GM23338 (cell line): ENCODE results near the gene ATP6V1A. TPM values are rescaled to one million over a fixed set of nuclear protein-coding genes. Genes with fewer than 3 reads are reported as not detected.

Experiments
- ATAC-seq: fragments of 200-7000 bp; cut with Tn5 transposase; 3 replicates; pipeline ENCODE4 v1.9.1; 2020
- DNase-seq: peaks from one replicate; pipeline ENCODE4 v3.0.0-alpha.2; 2015; ENCODE audit warnings: low spot score
- H2AFZ ChIP-seq: fragments of 200-600 bp; sonication (generic); 2 replicates; pipeline ENCODE4 v1.8.0; 2016; ENCODE audit warnings: antibody characterized with exemption, mild to moderate bottlenecking, moderate library complexity
- H3F3A ChIP-seq: fragments of 200-600 bp; sonication (generic); replicated peaks from 2 replicates; pipeline ENCODE4 v1.8.0; 2017; ENCODE audit warnings: antibody characterized with exemption, mixed run types, low read depth
- H3K27ac ChIP-seq: fragments of 200-600 bp; sonication (generic); 2 replicates; pipeline ENCODE4 v1.6.1; 2016; ENCODE audit warnings: low read depth
- H3K27me3 ChIP-seq: fragments of 200-600 bp; sonication (generic); 2 replicates; pipeline ENCODE4 v1.8.0; 2016; ENCODE audit warnings: mild to moderate bottlenecking, mixed run types, moderate library complexity; ENCODE audit not compliant: insufficient read depth
- H3K36me3 ChIP-seq: fragments of 200-600 bp; sonication (generic); 2 replicates; pipeline ENCODE4 v1.8.0; 2016; ENCODE audit warnings: mild to moderate bottlenecking; ENCODE audit not compliant: insufficient read depth
- H3K4me1 ChIP-seq: fragments of 200-600 bp; sonication (generic); 2 replicates; pipeline ENCODE4 v1.8.0; 2016; ENCODE audit warnings: mild to moderate bottlenecking, moderate library complexity; ENCODE audit not compliant: insufficient read depth
- H3K4me2 ChIP-seq: fragments of 200-600 bp; sonication (generic); 2 replicates; pipeline ENCODE4 v1.7.1; 2017; ENCODE audit warnings: mixed run types
- H3K4me3 ChIP-seq: fragments of 200-600 bp; sonication (generic); 2 replicates; pipeline ENCODE4 v1.6.1; 2016; ENCODE audit warnings: mixed run types
- H3K79me2 ChIP-seq: fragments of 200-600 bp; sonication (generic); replicated peaks from 2 replicates; pipeline ENCODE4 v1.8.0; 2017; ENCODE audit warnings: mild to moderate bottlenecking; ENCODE audit not compliant: insufficient read depth
- H3K9me2 ChIP-seq: fragments of 200-600 bp; sonication (generic); 2 replicates; pipeline ENCODE4 v1.8.0; 2017; ENCODE audit not compliant: insufficient read depth
- H4K20me1 ChIP-seq: fragments of 200-600 bp; sonication (generic); replicated peaks from 2 replicates; pipeline ENCODE4 v1.8.0; 2017; ENCODE audit warnings: mild to moderate bottlenecking; ENCODE audit not compliant: insufficient read depth
- H3K27ac Mint-ChIP-seq: 2 replicates; pipeline ENCODE4 v1.8.0; 2020; ENCODE audit warnings: inconsistent platforms, mild to moderate bottlenecking, moderate library complexity, mixed read lengths
- H3K27me3 Mint-ChIP-seq: 3 replicates; pipeline ENCODE4 v1.8.0; 2022; ENCODE audit warnings: low read depth, mild to moderate bottlenecking, moderate library complexity, mixed read lengths, inconsistent platforms; ENCODE audit not compliant: insufficient read depth, poor library complexity
- H3K36me3 Mint-ChIP-seq: 3 replicates; pipeline ENCODE4 v1.8.0; 2021; ENCODE audit warnings: low read depth, mild to moderate bottlenecking, inconsistent platforms, moderate library complexity, mixed read lengths
- H3K4me1 Mint-ChIP-seq: 3 replicates; pipeline ENCODE4 v1.8.0; 2020; ENCODE audit warnings: mild to moderate bottlenecking, inconsistent platforms, mixed read lengths
- H3K4me3 Mint-ChIP-seq: 3 replicates; pipeline ENCODE4 v1.8.0; 2021; ENCODE audit warnings: moderate library complexity, mild to moderate bottlenecking, inconsistent platforms, mixed read lengths
- H3K9me3 Mint-ChIP-seq: 3 replicates; pipeline ENCODE4 v1.8.0; 2020; ENCODE audit warnings: moderate library complexity, mild to moderate bottlenecking, inconsistent platforms, mixed read lengths
- CREB1 ChIP-seq: fragments of 250-450 bp; sonication (Bioruptor Pico); IDR thresholded peaks from 2 replicates; pipeline ENCODE4 v1.5.0; 2020; ENCODE audit warnings: low read depth, mild to moderate bottlenecking, moderate library complexity
- CTCF ChIP-seq, 2 experiments: fragments of 200-600 bp in 1 of 2; sonication (generic) in 1 of 2; conservative IDR thresholded peaks; 2 replicates each; pipeline versions ENCODE4 v1.5.1 to v1.6.1; 2016 to 2017; ENCODE audit warnings: antibody characterized with exemption in 2 of 2, low read depth in 2 of 2, mild to moderate bottlenecking in 2 of 2, moderate library complexity in 1 of 2
- EZH2 ChIP-seq: fragments of 200-600 bp; sonication (generic); IDR thresholded peaks from one replicate; pipeline ENCODE4 v1.8.0; 2017; ENCODE audit warnings: antibody characterized with exemption, mild to moderate bottlenecking, low read depth; ENCODE audit not compliant: unreplicated experiment
- EZH2phosphoT487 ChIP-seq: fragments of 200-600 bp; sonication (generic); IDR thresholded peaks from one replicate; pipeline ENCODE4 v1.8.1; 2018; ENCODE audit warnings: antibody characterized with exemption; ENCODE audit not compliant: unreplicated experiment
- JUNB ChIP-seq: IDR thresholded peaks from one replicate; pipeline ENCODE4 v1.6.1; 2016; ENCODE audit warnings: antibody characterized with exemption; ENCODE audit not compliant: unreplicated experiment
- NANOG ChIP-seq: IDR thresholded peaks from 2 replicates; pipeline ENCODE4 v1.6.1; 2016; ENCODE audit warnings: antibody characterized with exemption, borderline replicate concordance
- POLR2AphosphoS5 ChIP-seq: IDR thresholded peaks from 2 replicates; pipeline ENCODE4 v1.6.1; 2016; ENCODE audit warnings: antibody characterized with exemption, low read depth
- REST ChIP-seq: IDR thresholded peaks from one replicate; pipeline ENCODE4 v1.6.1; 2018; ENCODE audit warnings: antibody characterized with exemption; ENCODE audit not compliant: unreplicated experiment
- STAT1 ChIP-seq: IDR thresholded peaks from one replicate; pipeline ENCODE4 v1.6.1; 2016; ENCODE audit warnings: antibody characterized with exemption; ENCODE audit not compliant: unreplicated experiment
- ZNF114 ChIP-seq: fragments of 250-450 bp; sonication (Bioruptor Pico); IDR thresholded peaks from 2 replicates; pipeline ENCODE4 v1.5.0; 2020; ENCODE audit warnings: mild to moderate bottlenecking, moderate library complexity
- ZNF331 ChIP-seq: fragments of 250-450 bp; sonication (Bioruptor Pico); IDR thresholded peaks from 2 replicates; pipeline ENCODE4 v1.5.0; 2020; ENCODE audit warnings: low read depth, mild to moderate bottlenecking, moderate library complexity
- polyA plus RNA-seq: library from polyadenylated mRNA; unstranded; fragments of >200 nt; fragmentation: Nextera tagmentation; extraction: Ambion mirVana; gene quantifications from 2 replicates; pipeline ENCODE4 v1.2.1, GENCODE V29; 2016
- total RNA-seq: library from RNA; depleted of rRNA; stranded (reverse); fragments of >200 nt; shearing (Covaris generic); gene quantifications from 2 replicates; pipeline ENCODE4 v1.2.3, GENCODE V29; 2014
- TF ChIP-seq, protein P1 (sequence below): IDR thresholded peaks from 2 replicates; pipeline ENCODE4 v1.6.1; 2016; ENCODE audit warnings: antibody characterized with exemption
- TF ChIP-seq, protein P2 (sequence below): fragments of 250-450 bp; sonication (Bioruptor Pico); IDR thresholded peaks from 2 replicates; pipeline ENCODE4 v1.5.0; 2020; ENCODE audit warnings: mild to moderate bottlenecking, moderate library complexity

Gene ATP6V1A
- total and polyA plus RNA-seq, 2 experiments from 2014 or later, result 38.0 to 87.3 TPM

- Mint-ChIP-seq H3K36me3 (peaks cover 16% of the 10 kb centered on the region), H3K4me1 (peaks cover 12% of the 10 kb centered on the region), H3K27ac (no peak overlapping the region), H3K9me3 (peaks cover 8% of the 10 kb centered on the region), H3K27me3 (no peaks in the 10 kb centered on the region), H3K4me3 (no peak overlapping the region)
- H3K36me3 ChIP-seq, result no peaks in the 10 kb centered on the region
- H3K27me3 ChIP-seq, result no peaks in the 10 kb centered on the region
- TF ChIP-seq, protein P1, sequence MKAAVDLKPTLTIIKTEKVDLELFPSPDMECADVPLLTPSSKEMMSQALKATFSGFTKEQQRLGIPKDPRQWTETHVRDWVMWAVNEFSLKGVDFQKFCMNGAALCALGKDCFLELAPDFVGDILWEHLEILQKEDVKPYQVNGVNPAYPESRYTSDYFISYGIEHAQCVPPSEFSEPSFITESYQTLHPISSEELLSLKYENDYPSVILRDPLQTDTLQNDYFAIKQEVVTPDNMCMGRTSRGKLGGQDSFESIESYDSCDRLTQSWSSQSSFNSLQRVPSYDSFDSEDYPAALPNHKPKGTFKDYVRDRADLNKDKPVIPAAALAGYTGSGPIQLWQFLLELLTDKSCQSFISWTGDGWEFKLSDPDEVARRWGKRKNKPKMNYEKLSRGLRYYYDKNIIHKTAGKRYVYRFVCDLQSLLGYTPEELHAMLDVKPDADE, result no peak
- TF ChIP-seq CREB1 (CRISPR knock-in tag), result no peak
- TF ChIP-seq, protein P2, sequence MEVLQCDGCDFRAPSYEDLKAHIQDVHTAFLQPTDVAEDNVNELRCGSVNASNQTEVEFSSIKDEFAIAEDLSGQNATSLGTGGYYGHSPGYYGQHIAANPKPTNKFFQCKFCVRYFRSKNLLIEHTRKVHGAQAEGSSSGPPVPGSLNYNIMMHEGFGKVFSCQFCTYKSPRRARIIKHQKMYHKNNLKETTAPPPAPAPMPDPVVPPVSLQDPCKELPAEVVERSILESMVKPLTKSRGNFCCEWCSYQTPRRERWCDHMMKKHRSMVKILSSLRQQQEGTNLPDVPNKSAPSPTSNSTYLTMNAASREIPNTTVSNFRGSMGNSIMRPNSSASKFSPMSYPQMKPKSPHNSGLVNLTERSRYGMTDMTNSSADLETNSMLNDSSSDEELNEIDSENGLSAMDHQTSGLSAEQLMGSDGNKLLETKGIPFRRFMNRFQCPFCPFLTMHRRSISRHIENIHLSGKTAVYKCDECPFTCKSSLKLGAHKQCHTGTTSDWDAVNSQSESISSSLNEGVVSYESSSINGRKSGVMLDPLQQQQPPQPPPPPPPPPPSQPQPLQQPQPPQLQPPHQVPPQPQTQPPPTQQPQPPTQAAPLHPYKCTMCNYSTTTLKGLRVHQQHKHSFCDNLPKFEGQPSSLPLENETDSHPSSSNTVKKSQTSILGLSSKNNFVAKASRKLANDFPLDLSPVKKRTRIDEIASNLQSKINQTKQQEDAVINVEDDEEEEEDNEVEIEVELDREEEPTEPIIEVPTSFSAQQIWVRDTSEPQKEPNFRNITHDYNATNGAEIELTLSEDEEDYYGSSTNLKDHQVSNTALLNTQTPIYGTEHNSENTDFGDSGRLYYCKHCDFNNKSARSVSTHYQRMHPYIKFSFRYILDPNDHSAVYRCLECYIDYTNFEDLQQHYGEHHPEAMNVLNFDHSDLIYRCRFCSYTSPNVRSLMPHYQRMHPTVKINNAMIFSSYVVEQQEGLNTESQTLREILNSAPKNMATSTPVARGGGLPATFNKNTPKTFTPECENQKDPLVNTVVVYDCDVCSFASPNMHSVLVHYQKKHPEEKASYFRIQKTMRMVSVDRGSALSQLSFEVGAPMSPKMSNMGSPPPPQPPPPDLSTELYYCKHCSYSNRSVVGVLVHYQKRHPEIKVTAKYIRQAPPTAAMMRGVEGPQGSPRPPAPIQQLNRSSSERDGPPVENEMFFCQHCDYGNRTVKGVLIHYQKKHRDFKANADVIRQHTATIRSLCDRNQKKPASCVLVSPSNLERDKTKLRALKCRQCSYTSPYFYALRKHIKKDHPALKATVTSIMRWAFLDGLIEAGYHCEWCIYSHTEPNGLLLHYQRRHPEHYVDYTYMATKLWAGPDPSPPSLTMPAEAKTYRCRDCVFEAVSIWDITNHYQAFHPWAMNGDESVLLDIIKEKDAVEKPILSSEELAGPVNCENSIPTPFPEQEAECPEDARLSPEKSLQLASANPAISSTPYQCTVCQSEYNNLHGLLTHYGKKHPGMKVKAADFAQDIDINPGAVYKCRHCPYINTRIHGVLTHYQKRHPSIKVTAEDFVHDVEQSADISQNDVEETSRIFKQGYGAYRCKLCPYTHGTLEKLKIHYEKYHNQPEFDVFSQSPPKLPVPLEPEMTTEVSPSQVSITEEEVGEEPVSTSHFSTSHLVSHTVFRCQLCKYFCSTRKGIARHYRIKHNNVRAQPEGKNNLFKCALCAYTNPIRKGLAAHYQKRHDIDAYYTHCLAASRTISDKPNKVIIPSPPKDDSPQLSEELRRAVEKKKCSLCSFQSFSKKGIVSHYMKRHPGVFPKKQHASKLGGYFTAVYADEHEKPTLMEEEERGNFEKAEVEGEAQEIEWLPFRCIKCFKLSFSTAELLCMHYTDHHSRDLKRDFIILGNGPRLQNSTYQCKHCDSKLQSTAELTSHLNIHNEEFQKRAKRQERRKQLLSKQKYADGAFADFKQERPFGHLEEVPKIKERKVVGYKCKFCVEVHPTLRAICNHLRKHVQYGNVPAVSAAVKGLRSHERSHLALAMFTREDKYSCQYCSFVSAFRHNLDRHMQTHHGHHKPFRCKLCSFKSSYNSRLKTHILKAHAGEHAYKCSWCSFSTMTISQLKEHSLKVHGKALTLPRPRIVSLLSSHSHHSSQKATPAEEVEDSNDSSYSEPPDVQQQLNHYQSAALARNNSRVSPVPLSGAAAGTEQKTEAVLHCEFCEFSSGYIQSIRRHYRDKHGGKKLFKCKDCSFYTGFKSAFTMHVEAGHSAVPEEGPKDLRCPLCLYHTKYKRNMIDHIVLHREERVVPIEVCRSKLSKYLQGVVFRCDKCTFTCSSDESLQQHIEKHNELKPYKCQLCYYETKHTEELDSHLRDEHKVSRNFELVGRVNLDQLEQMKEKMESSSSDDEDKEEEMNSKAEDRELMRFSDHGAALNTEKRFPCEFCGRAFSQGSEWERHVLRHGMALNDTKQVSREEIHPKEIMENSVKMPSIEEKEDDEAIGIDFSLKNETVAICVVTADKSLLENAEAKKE (CRISPR knock-in tag), result no peak
- TF ChIP-seq CTCF (conservative IDR thresholded peaks at IDR 0.05; ENCODE audit: low read depth in 2 of 2), result no peak
- TF ChIP-seq POLR2AphosphoS5, result no peak
- TF ChIP-seq EZH2, result no peak
- no peak for TF ChIP-seq STAT1
- TF ChIP-seq EZH2phosphoT487, result no peak
- no peak for TF ChIP-seq ZNF114 (CRISPR knock-in tag)
- TF ChIP-seq REST, result no peak
- no peak for TF ChIP-seq ZNF331 (CRISPR knock-in tag)
- no peak for TF ChIP-seq NANOG
- no peak for TF ChIP-seq JUNB
- H3F3A ChIP-seq, result no peaks in the 10 kb centered on the region
- ATAC-seq (no peak), DNase-seq (no peak)
- no peaks in the 10 kb centered on the region for H4K20me1 ChIP-seq
- peaks cover 80% of the 10 kb centered on the region for H3K79me2 ChIP-seq
- no peak overlapping the region for H3K4me3 ChIP-seq
- H3K4me1 ChIP-seq, result peaks cover 12% of the 10 kb centered on the region
- H3K9me2 ChIP-seq, result no peaks in the 10 kb centered on the region
- H3K27ac ChIP-seq, result no peak overlapping the region
- no peak overlapping the region for H2AFZ ChIP-seq
- H3K4me2 ChIP-seq, result no peak overlapping the region
Measured at GRCh38 chr3:113754494-113755159, 7.8 kb downstream of the ATP6V1A start.
